Activated CD8-positive, alpha-beta memory T cell treated with anti-CD3 and anti-CD28 coated beads, Interleukin-2, amount 50 U/mL, for 1 hour (primary cell): ENCODE measurements around the gene DNMT1.

Experiments used
- DNase-seq: peaks from one replicate; pipeline ENCODE4 v3.0.0-alpha.2; 2020; ENCODE audit errors: extremely low read depth

The DNMT1 gene

DNA sequence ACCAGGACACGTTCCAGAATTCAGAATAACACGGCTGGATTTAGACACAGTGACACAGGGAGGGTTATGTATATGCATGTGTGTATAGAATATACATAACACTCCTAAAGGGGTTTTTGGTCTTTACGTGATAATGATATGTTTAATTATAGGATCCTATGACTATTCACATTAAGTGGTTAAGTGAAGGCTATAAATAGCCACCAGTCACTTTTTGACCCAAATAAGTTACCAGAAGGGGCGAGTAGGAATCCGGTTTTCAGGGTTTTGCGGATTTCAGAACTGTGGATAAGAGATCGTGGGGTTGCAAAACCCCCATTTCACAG, 99.2 kb downstream of the DNMT1 start:
- no peak for DNase-seq

DNA sequence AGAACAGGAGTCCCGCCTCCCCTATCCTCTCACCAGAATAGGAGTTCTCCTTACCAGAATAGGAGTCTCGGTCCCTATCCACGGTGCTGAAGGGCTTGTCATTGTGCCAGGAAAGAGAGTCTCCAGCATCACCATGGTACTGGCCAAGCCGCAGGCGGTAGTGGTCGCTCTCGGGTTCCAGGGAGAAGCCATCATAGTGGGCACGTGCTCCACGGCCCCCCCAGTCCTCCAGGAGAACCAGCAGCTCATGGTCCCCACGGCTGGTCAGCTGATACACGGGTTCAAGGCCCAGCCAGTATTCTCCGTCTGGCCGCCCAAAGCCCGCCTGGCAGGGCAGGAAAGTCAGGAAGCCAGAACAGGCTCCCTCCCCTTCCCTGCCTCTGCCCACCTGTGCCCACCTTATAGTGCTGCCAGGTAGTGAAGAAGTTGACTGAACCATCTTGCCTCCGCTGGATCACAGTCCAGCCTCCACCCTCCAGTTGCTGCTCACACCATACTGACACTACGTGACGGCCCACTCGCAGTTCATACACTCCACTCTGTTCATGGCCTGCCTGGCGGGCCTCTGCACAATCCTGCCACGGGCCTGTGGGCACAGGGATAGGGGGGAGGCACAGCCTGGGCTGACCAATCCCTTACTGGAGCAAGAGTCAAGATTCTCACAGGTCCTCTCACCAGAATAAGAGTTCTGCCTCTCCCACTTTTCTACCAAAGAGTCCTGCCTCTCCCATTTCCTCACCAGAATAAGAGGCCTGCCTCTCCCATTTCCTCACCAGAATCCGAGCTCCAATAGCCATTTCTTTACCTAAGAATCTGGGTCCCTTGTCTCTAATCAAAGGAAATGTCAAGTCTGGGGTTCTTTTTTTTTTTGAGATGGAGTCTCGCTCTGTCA, 101.2 kb downstream of the DNMT1 start:
- DNase-seq = no peak

DNA sequence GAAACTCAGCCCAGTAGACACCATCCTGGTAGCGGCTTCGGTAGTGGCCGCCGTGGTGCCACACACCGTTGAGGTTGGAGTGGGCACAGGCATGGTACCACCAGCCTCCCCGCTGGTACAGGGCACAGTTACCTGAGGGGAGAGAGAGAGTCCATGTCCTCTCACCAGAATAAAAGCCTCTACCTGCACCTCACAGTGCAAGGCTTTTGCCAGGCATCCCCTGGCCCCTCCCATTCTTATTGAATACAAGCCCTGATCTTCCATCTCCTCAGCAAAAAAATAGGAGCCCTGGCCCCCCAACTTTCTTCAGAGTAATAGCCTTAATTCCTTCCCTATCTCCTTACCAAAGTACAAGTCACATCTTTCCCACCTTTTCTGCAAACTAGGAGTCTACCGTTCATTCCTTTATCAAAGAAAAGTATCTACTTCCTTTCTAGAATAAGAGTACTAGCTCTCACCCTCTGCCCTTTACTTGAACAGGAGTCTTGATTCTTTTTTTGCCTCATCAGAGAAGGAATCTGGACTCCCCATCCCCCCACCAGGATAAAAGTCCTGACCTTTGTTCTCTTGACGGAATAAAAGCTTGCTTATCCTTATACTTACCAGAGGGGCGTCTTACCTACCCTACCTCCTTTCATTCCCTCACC, 102.0 kb downstream of the DNMT1 start:
- DNase-seq = no peak

DNA sequence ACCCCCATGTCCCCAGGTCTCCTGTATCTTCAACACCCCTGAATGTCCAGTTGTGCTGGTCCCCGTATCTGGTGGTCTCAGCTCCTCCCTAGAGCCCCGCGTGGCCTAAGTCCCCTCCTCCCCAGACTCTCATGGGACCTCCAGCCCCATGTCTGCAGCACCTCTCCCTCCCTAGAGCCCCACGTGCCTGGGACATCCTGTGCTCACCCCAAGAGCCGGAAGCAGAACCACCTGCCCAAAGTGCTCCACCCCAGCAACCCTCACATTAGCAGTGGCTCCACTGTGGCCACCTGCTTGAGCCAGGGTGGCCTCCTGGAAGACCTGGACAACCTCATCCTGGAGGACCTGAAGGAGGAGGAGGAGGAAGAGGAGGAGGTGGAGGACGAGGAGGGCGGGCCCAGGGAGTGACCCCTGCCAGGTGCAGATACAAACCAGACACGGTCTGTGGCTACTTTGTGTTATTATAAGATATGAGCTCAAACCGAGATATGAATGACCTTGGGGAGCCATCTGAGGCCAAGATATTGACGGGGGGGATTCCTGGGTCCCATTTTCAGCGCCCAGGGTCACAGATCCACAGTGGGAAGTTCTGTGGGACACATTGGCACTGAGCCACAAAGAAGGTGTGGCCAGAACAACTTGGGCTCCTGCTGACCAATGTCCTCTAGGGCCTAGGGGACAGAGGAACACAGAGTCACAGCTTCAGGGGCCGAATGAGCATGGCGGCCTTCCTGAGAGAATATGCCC, 102.7 kb downstream of the DNMT1 start:
- no peak for DNase-seq

DNA sequence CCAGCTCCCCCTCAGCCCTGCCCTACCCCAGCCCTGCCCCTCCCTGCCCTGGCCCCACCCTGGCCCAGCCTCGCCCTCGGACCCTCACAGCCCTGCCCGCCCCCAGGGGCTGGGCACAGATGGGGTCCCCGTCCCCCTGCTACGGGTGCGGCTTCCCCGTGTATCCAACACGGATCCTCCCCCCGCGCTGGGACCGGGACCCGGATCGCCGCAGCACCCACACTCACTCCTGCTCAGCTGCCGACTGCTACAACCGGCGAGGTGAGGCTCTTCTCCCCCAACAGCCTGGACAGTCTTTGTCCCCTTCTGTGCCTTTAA, 103.4 kb downstream of the DNMT1 start:
- DNase-seq = no peak

DNA sequence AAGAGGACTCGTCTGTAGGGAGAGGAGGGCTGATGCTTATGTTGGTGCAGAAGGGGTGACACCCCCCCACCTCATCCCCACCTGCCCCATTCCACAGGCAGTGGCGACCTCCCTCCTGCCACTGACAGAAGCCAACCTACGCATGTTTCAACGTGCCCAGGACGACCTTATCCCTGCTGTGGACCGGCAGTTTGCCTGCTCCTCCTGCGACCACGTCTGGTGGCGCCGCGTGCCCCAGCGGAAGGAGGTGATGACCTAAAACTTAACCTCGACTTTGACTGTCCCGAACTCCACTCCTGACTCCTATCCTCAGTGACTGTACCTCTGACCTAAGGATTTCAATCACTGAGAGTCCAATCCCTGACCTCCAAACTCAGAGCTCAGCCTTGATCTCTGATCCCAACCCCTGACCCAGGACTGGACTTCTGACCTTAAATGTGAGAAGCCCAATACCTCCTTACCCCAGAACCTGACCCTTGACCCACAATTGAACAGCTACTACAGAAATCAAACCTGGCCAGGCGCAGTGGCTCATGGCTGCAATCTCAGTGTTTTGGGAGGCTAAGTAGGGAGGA, 104.9 kb downstream of the DNMT1 start:
- DNase-seq = no peak

DNA sequence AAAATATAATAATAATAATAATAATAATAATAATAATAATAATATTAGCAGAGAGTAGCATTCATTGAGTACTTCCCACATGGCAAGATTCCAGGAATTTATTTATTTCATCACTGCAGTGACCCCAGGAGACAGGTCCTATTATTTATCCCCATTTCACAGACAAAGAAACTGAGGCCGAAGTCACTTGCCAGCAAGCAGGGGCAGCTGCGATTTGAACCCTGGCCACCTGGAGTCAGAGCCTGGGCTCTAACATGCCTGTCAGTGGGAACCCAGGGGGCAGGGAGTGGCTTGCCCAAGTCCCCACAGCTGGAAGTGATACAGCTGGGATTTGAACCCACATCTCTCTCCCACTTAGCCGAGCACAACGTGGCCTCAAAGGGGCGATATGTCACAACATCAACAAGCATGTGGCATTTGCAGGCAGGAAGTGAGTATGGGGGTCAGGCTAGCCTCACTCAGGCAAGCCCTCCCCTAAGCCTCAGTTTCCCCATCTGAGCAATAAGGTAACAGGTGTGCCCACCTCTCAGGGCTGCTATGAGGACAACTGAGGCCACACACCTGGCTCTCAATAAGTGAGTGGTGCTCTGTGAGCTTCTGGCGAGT, 105.7 kb downstream of the DNMT1 start:
- DNase-seq = no peak

DNA sequence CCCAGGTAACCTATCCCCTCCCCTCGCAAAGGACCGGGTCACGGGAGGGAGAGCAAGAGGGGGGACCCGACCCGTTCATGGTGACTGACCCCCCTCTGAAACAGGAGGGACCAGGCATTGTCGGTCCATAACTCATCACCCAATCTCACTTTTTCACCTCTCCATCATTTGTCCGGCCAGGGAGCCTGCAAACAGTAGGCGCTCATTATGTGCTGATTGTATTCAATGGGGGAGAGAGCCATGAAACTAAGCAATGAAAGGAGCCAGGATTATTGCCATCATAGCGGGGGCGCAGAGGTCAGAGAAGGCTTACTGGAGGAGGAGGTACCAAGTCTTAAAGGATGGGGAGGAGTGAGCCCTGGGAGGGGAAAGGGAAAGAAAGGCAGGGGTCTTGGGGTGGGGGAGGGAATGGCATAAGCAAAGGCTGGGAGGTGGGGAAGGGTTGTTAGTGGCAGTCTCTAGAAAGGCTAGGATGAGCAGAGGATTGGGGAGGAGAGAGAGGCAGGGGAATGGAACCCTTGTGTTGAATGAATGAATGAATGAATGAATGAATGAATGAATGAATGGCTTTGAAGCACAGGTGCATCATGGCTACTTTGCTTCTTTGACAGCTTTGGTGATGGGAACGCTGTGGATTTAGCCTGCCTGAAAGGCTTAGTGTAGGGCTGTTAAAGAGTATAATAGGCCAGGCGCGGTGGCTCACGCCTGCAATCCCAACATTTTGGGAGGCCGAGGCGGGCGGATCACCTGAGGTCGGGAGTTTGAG, 107.3 kb downstream of the DNMT1 start:
- DNase-seq = no peak

DNA sequence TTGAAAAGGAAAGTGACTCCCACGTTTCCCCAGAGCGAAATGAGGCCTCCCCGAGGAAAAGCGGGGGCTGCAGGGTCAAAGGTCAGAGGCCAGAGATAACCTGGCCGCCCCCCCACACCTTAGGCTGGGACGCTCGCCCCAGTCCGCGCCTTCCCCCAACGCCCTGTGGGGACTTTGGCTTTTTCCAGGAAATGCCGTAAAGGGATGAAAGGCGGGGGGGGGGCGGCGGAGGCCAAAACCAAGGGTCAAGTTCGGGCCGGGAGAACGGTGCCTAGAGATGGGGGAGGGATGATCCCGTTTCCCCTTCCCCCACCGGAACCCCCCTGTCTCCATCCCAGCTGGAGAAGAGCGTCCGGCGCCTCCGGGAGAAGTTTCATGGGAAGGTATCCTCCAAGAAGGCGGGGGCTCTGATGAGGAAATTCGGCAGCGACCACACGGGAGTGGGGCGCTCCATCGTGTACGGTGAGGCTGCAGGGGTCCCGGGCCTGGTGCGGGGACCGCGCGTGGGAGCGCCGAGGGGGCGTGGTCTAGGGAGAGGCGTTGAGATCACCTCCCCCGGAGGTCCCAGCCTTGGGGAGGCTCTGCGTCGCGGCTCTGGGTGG, 108.1 kb downstream of the DNMT1 start:
- DNase-seq = no peak

DNA sequence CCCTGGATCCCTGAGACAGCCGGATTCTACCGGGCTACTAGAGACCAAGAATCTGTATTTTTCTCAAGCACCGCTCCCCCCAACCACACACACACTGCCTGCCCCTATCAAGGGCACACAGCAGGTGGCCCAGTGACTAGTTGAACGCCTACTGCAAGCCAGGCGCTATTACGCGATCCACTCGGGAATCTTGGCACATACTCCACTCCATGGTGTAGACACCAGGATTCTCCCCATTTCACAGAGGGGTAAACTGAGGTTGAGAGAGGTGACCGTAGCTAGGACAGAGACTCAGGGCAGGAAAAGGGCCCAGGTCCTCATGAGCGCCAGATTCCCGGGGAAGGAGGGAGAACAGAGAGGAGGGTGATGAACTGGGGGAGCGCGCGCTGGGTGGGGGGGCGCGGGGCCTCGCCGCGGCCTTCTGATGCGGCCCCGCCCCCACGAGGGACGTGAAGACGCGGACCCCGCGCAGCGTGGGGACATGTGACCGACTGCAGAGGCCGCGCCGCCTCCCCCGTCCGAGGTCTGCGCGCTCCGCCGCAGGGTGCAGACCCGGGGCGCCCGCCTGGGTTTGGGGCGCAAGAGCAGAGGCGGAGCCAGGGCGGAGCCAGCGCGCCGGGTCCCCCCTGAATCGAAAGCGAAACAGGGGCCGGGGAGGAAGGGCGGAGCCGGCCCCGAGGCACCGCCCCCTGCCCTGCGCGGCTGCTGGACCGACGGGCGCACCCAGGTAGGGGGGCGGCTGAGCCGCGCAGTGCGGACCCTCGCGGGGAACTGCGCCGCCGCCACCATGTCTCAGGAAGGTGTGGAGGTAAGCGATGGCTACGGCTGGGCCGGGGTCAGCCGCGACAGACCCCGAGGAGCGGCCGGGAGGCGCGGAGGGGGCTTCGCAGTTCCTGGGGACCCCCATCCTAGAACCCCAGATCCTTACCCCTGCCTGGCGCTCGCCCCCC, 108.8 kb downstream of the DNMT1 start, which contains the start of gene SHFL:
Gene SHFL, plus strand, starts transcription at position 677 of the 950 bp plus-strand sequence. Its CDS starts 111 bp downstream, at position 788.
- DNase-seq = no peak

DNA sequence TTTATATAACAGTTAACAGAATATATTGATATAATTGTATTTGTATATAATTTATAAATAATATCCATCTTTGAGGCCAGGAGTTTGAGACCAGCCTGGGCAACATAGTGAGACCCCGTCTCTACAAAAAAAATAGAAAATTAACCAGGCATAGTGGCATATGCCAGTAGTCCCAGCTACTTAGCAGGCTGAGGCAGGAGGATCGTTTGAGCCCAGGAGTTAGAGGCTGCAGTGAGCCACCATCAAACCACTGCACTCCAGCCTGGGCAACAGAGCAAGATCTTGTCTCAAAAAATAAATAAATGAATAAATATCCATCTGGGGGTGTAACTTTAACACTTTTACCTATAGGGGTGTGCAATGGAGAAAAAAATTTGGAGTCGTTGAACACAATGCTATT, 110.0 kb downstream of the DNMT1 start:
- DNase-seq = no peak

DNA sequence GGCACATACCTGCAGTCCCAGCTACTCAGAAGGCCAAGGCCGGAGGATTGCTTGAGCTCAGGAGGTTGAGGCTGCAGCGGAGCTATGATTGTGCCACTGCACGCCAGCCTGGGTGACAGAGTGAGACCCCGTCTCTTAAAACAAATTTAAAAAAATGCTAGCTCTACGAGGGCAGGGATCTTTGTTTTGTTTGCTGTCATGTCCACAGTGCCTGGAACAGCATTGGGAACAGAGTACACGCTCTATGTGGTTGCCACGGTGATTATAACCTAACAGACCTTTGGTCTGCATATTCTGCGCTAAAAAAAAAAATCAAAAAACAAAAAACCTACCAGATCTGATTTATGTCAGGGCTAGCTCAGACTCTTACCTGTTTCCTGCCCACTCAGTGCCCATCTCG, 110.8 kb downstream of the DNMT1 start:
- no peak for DNase-seq
